Measurements from ENCODE around the gene WDFY4. TPM values are rescaled to one million over a fixed set of nuclear protein-coding genes. Genes with fewer than 3 reads are reported as not detected.

The WDFY4 gene
- polyA plus RNA-seq, 4 donors, result under 0.01 to 3.2 (median 0.88) TPM

DNA sequence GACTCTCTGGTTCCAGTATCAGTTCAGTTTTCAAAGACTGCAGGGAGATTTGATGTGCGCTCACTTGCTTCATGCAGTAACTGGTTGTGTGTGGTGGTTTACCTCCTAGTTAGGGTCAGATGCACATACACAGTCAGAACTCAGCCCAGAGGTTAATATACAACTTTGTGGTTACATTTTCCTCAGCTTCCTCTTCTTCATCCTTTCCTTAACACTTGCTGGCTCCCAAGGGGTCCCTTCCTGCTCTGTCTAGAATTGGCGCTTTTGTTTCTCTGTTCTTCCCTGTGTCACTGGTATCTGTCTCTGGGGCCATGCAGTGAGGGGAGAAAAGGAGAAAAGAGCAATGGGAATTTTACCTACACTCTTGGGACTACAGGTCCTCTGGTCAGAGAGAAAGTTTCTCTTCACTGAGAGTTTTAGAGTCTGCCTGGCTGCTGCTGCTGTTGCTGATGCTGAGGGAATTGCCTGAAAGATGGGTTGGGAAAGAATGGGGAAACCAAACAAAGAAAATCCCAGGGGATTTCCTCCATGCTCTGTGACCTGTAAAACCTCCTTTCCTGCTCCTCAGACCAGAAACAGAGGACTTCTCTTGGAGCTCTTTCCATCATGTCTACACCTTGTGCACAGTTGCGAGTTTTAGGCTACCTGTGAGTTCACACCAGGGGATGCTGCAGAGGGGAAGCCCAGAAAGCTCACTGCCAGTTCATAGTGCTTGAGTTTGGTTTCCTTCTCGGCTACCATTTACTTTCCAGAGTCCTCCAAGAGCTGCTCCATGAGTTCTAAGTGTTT lies 74.6 kb downstream of the WDFY4 start:
- no peak for DNase-seq
- H3K4me3 ChIP-seq (ENCODE audit: low read depth in 1 of 3, low read length in 3 of 3), result no peak overlapping the region
- 77 to 84% (median 78%) methylated on average over 4 of the region's 4 CpGs for WGBS, 3 donors
- H3K36me3 ChIP-seq (ENCODE audit: control insufficient read depth in 3 of 3, insufficient read depth in 2 of 3, low read depth in 1 of 3, low read length in 3 of 3), result no peaks in the 10 kb centered on the region
- no peak overlapping the region for H3K27ac ChIP-seq (ENCODE audit: low read depth in 1 of 3, low read length in 2 of 3)
- H3K27me3 ChIP-seq (ENCODE audit: control insufficient read depth in 3 of 3, insufficient read depth in 3 of 3, low read length in 3 of 3), result no peaks in the 10 kb centered on the region
- H3K9me3 ChIP-seq (ENCODE audit: control insufficient read depth in 2 of 2, insufficient read depth in 1 of 2, low read depth in 1 of 2, low read length in 1 of 2), result no peaks in the 10 kb centered on the region
- FAIRE-seq, result no peak
- no peaks in the 10 kb centered on the region for H3K4me1 ChIP-seq (ENCODE audit: control insufficient read depth in 3 of 3, insufficient read depth in 2 of 3, low read depth in 1 of 3, low read length in 2 of 3)

- 50 to 79% (median 59%) methylated on average over 5 of the region's 5 CpGs for WGBS, 3 donors
- Histone ChIP-seq H3K27me3 (ENCODE audit: control insufficient read depth in 3 of 3, insufficient read depth in 3 of 3, low read length in 3 of 3) (no peaks in the 10 kb centered on the region), H3K9me3 (ENCODE audit: control insufficient read depth in 2 of 2, insufficient read depth in 1 of 2, low read depth in 1 of 2, low read length in 1 of 2) (no peaks in the 10 kb centered on the region), H3K4me1 (ENCODE audit: control insufficient read depth in 3 of 3, insufficient read depth in 2 of 3, low read depth in 1 of 3, low read length in 2 of 3) (no peaks in the 10 kb centered on the region), H3K4me3 (ENCODE audit: low read depth in 1 of 3, low read length in 3 of 3) (no peak overlapping the region), H3K36me3 (ENCODE audit: control insufficient read depth in 3 of 3, insufficient read depth in 2 of 3, low read depth in 1 of 3, low read length in 3 of 3) (no peaks in the 10 kb centered on the region), H3K27ac (ENCODE audit: low read depth in 1 of 3, low read length in 2 of 3) (no peak overlapping the region)
- FAIRE-seq (no peak), DNase-seq (no peak)
Observed at GRCh38 chr10:48760983-48761382, 76.3 kb downstream of the WDFY4 start.

- no peak overlapping the region for H3K27ac ChIP-seq (ENCODE audit: low read depth in 1 of 3, low read length in 2 of 3)
- no peaks in the 10 kb centered on the region for H3K4me1 ChIP-seq (ENCODE audit: control insufficient read depth in 3 of 3, insufficient read depth in 2 of 3, low read depth in 1 of 3, low read length in 2 of 3)
- no peak for FAIRE-seq
- WGBS, 3 donors, result 80 to 90% (median 82%) methylated on average over 6 of the region's 6 CpGs
- no peaks in the 10 kb centered on the region for H3K27me3 ChIP-seq (ENCODE audit: control insufficient read depth in 3 of 3, insufficient read depth in 3 of 3, low read length in 3 of 3)
- no peak overlapping the region for H3K4me3 ChIP-seq (ENCODE audit: low read depth in 1 of 3, low read length in 3 of 3)
- no peaks in the 10 kb centered on the region for H3K36me3 ChIP-seq (ENCODE audit: control insufficient read depth in 3 of 3, insufficient read depth in 2 of 3, low read depth in 1 of 3, low read length in 3 of 3)
- DNase-seq, result no peak
- H3K9me3 ChIP-seq (ENCODE audit: control insufficient read depth in 2 of 2, insufficient read depth in 1 of 2, low read depth in 1 of 2, low read length in 1 of 2), result no peaks in the 10 kb centered on the region
Observed at GRCh38 chr10:48762064-48763042, 77.7 kb downstream of the WDFY4 start.

GRCh38 chr10:48763403-48763965 lies 78.8 kb downstream of the WDFY4 start:
- H3K4me1 ChIP-seq (ENCODE audit: control insufficient read depth in 3 of 3, insufficient read depth in 2 of 3, low read depth in 1 of 3, low read length in 2 of 3), result no peaks in the 10 kb centered on the region
- no peak for DNase-seq
- H3K9me3 ChIP-seq (ENCODE audit: control insufficient read depth in 2 of 2, insufficient read depth in 1 of 2, low read depth in 1 of 2, low read length in 1 of 2), result no peaks in the 10 kb centered on the region
- H3K4me3 ChIP-seq (ENCODE audit: low read depth in 1 of 3, low read length in 3 of 3), result no peak overlapping the region
- H3K36me3 ChIP-seq (ENCODE audit: control insufficient read depth in 3 of 3, insufficient read depth in 2 of 3, low read depth in 1 of 3, low read length in 3 of 3), result no peaks in the 10 kb centered on the region
- FAIRE-seq, result no peak
- no peaks in the 10 kb centered on the region for H3K27me3 ChIP-seq (ENCODE audit: control insufficient read depth in 3 of 3, insufficient read depth in 3 of 3, low read length in 3 of 3)
- 84 to 88% (median 84%) methylated on average over 5 of the region's 5 CpGs for WGBS, 3 donors
- no peak overlapping the region for H3K27ac ChIP-seq (ENCODE audit: low read depth in 1 of 3, low read length in 2 of 3)

DNA sequence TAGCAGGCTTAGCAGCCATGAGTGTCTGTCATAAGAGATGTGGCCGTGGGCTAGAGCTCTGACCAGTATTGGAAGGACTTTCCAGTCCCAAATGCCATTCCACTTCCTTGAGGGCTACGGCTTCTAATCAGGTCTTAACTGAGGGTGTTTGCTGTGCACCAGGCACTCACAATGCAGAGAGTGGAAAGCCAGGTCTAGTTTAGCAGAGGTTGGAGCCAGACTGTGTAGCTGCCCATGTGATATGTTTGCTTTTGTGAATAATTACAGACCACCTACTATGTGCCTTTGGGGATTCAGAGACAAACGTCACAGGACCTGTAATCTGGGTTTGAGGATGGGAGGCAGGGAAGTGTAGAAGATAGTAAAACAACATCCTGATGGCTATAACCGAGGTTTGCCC lies 79.8 kb downstream of the WDFY4 start:
- no peak overlapping the region for H3K4me3 ChIP-seq (ENCODE audit: low read depth in 1 of 3, low read length in 3 of 3)
- no peaks in the 10 kb centered on the region for H3K4me1 ChIP-seq (ENCODE audit: control insufficient read depth in 3 of 3, insufficient read depth in 2 of 3, low read depth in 1 of 3, low read length in 2 of 3)
- no peaks in the 10 kb centered on the region for H3K36me3 ChIP-seq (ENCODE audit: control insufficient read depth in 3 of 3, insufficient read depth in 2 of 3, low read depth in 1 of 3, low read length in 3 of 3)
- DNase-seq (no peak), FAIRE-seq (no peak)
- H3K9me3 ChIP-seq (ENCODE audit: control insufficient read depth in 2 of 2, insufficient read depth in 1 of 2, low read depth in 1 of 2, low read length in 1 of 2), result no peaks in the 10 kb centered on the region
- H3K27me3 ChIP-seq (ENCODE audit: control insufficient read depth in 3 of 3, insufficient read depth in 3 of 3, low read length in 3 of 3), result no peaks in the 10 kb centered on the region
- H3K27ac ChIP-seq (ENCODE audit: low read depth in 1 of 3, low read length in 2 of 3), result no peak overlapping the region
- 61 to 85% (median 70%) methylated on average over 4 of the region's 4 CpGs for WGBS, 3 donors

GRCh38 chr10:48765039-48765438 lies 80.4 kb downstream of the WDFY4 start:
- Histone ChIP-seq H3K9me3 (ENCODE audit: control insufficient read depth in 2 of 2, insufficient read depth in 1 of 2, low read depth in 1 of 2, low read length in 1 of 2) (no peaks in the 10 kb centered on the region), H3K27me3 (ENCODE audit: control insufficient read depth in 3 of 3, insufficient read depth in 3 of 3, low read length in 3 of 3) (no peaks in the 10 kb centered on the region), H3K4me3 (ENCODE audit: low read depth in 1 of 3, low read length in 3 of 3) (no peak overlapping the region), H3K27ac (ENCODE audit: low read depth in 1 of 3, low read length in 2 of 3) (no peak overlapping the region), H3K36me3 (ENCODE audit: control insufficient read depth in 3 of 3, insufficient read depth in 2 of 3, low read depth in 1 of 3, low read length in 3 of 3) (no peaks in the 10 kb centered on the region), H3K4me1 (ENCODE audit: control insufficient read depth in 3 of 3, insufficient read depth in 2 of 3, low read depth in 1 of 3, low read length in 2 of 3) (no peaks in the 10 kb centered on the region)
- DNase-seq, result no peak
- no peak for FAIRE-seq
- 63 to 86% (median 74%) methylated on average over 1 of the region's 1 CpG for WGBS, 3 donors

GRCh38 chr10:48765527-48765926 lies 80.9 kb downstream of the WDFY4 start:
- WGBS, 3 donors, result 51 to 75% (median 59%) methylated on average over 4 of the region's 4 CpGs
- no peak for FAIRE-seq

DNA sequence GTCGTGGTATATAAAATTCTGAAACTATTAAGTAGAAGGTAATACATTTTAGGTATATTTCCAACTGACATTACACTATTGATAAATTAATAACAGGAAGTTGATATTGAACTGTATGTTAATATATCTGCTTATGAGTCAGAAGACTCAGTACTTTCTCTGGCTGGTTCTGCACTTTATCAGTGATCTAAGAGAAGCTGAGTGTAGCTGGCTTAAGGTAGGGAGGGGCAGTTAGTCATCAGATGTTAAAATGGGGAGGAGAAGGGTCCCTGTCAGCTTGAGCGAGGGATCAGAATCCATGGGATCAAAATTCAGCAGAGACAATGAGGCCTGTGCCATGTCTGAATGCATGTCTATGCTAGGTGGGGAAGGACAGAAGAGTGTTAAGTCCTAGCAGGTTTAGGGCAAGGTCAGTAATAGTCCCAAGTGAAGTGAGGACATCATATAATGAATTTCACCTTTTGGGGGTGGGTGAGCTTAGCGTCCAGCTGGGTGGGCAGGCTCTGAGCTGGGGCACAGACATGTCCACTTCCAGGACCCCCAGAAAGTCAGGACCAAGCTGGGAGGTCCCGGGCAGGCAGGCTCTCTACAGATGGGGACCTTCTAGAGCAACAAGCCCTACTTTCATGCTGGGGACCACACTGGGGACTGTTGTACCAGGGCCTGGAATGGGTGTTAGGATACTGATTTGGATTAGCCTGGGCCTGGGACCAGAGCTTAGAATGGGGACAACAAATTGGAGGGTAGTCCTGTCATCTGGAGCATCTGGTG lies 82.9 kb downstream of the WDFY4 start:
- DNase-seq (no peak), FAIRE-seq (no peak)
- no peak overlapping the region for H3K27ac ChIP-seq (ENCODE audit: low read depth in 1 of 3, low read length in 2 of 3)
- no peak overlapping the region for H3K4me3 ChIP-seq (ENCODE audit: low read depth in 1 of 3, low read length in 3 of 3)
- no peaks in the 10 kb centered on the region for H3K27me3 ChIP-seq (ENCODE audit: control insufficient read depth in 3 of 3, insufficient read depth in 3 of 3, low read length in 3 of 3)
- H3K9me3 ChIP-seq (ENCODE audit: control insufficient read depth in 2 of 2, insufficient read depth in 1 of 2, low read depth in 1 of 2, low read length in 1 of 2), result no peaks in the 10 kb centered on the region
- WGBS, 3 donors, result 65 to 90% (median 70%) methylated on average over 4 of the region's 4 CpGs
- no peaks in the 10 kb centered on the region for H3K36me3 ChIP-seq (ENCODE audit: control insufficient read depth in 3 of 3, insufficient read depth in 2 of 3, low read depth in 1 of 3, low read length in 3 of 3)
- H3K4me1 ChIP-seq (ENCODE audit: control insufficient read depth in 3 of 3, insufficient read depth in 2 of 3, low read depth in 1 of 3, low read length in 2 of 3), result no peaks in the 10 kb centered on the region

More at GRCh38 chr10:48765527-48765926, 80.9 kb downstream of the WDFY4 start:
- Histone ChIP-seq H3K9me3 (ENCODE audit: control insufficient read depth in 2 of 2, insufficient read depth in 1 of 2, low read depth in 1 of 2, low read length in 1 of 2) (no peaks in the 10 kb centered on the region), H3K36me3 (ENCODE audit: control insufficient read depth in 3 of 3, insufficient read depth in 2 of 3, low read depth in 1 of 3, low read length in 3 of 3) (no peaks in the 10 kb centered on the region), H3K4me1 (ENCODE audit: control insufficient read depth in 3 of 3, insufficient read depth in 2 of 3, low read depth in 1 of 3, low read length in 2 of 3) (no peaks in the 10 kb centered on the region), H3K27ac (ENCODE audit: low read depth in 1 of 3, low read length in 2 of 3) (no peak overlapping the region), H3K27me3 (ENCODE audit: control insufficient read depth in 3 of 3, insufficient read depth in 3 of 3, low read length in 3 of 3) (no peaks in the 10 kb centered on the region), H3K4me3 (ENCODE audit: low read depth in 1 of 3, low read length in 3 of 3) (no peak overlapping the region)
- no peak for DNase-seq
